HL-60/S4 (cell line): ENCODE measurements around the gene SLC27A1.
"Not testable (repeated sequence)": the region's sequence is repeated elsewhere in the genome, so short reads cannot be mapped to it uniquely, and the experiment has no call there.

Experiments used
- in situ Hi-C: fragments of 300-500 bp; cut with MboI; formaldehyde crosslinking; loops from 2 replicates; pipeline ENCODE4 v1.14.3; 2022; ENCODE audit warnings: low sequenced_read_pairs

Gene SLC27A1

GRCh38 chr19:17456127-17456526 lies 14.2 kb upstream of the SLC27A1 start:
- in situ Hi-C loops = no loop called here

- in situ Hi-C loops = no loop called here
Measured at GRCh38 chr19:17457616-17458015, 12.7 kb upstream of the SLC27A1 start.

GRCh38 chr19:17458970-17459369 lies 11.4 kb upstream of the SLC27A1 start:
- in situ Hi-C loops = no loop called here

- in situ Hi-C loops = loop anchor here (10.0 kb wide), 1 partner anchor 394 kb away; the partner anchor contains the start of gene RPL18A
Measured at GRCh38 chr19:17460372-17461230, 9.7 kb upstream of the SLC27A1 start, which contains the start of gene NXNL1. TSS of gene NXNL1 (minus strand) at chr19:17460926. CDS start at chr19:17460869, 57 bp downstream.

- in situ Hi-C loops = loop anchor here (5.0 to 10.0 kb wide), 2 partner anchors 69 to 388 kb away; partner anchors contain the start of gene RPL18A
Measured at GRCh38 chr19:17466487-17466850, 3.9 kb upstream of the SLC27A1 start.

GRCh38 chr19:17467471-17468301 lies 2.6 kb upstream of the SLC27A1 start:
- in situ Hi-C loops = loop anchor here (5.0 to 10.0 kb wide), 2 partner anchors 70 to 387 kb away; partner anchors contain the start of gene RPL18A

GRCh38 chr19:17468302-17469091 lies 1.8 kb upstream of the SLC27A1 start:
- in situ Hi-C loops = loop anchor here (5.0 to 10.0 kb wide), 2 partner anchors 71 to 386 kb away; partner anchors contain the start of gene RPL18A

- in situ Hi-C loops = loop anchor here (5.0 to 10.0 kb wide), 2 partner anchors 72 to 386 kb away; partner anchors contain the start of gene RPL18A
Measured at GRCh38 chr19:17469092-17469480, 1.2 kb upstream of the SLC27A1 start.

GRCh38 chr19:17469481-17470067 lies 750 bp upstream of the SLC27A1 start:
- in situ Hi-C loops = loop anchor here (5.0 to 10.0 kb wide), 2 partner anchors 72 to 385 kb away; partner anchors contain the start of gene RPL18A

- in situ Hi-C loops = no loop called here
Measured at GRCh38 chr19:17471410-17472125, 1.2 kb downstream of the SLC27A1 start.

GRCh38 chr19:17473041-17473440 lies 2.7 kb downstream of the SLC27A1 start:
- in situ Hi-C loops = no loop called here

GRCh38 chr19:17475011-17475540 lies 4.8 kb downstream of the SLC27A1 start:
- in situ Hi-C loops = not testable (repeated sequence)

GRCh38 chr19:17475541-17476115 lies 5.3 kb downstream of the SLC27A1 start:
- in situ Hi-C loops = no loop called here

- in situ Hi-C loops = no loop called here
Measured at GRCh38 chr19:17479325-17479791, 9.0 kb downstream of the SLC27A1 start.

- in situ Hi-C loops = no loop called here
Measured at GRCh38 chr19:17481986-17482385, 11.7 kb downstream of the SLC27A1 start.

GRCh38 chr19:17482877-17483604 lies 12.7 kb downstream of the SLC27A1 start:
- in situ Hi-C loops = no loop called here

GRCh38 chr19:17483605-17484002 lies 13.3 kb downstream of the SLC27A1 start:
- in situ Hi-C loops = no loop called here
